HG03196 (cell line): ENCODE results near the gene SNX4.
"Not testable (repeated sequence)": the region's sequence is repeated elsewhere in the genome, so short reads cannot be mapped to it uniquely, and the experiment has no call there.

Experiments
- ATAC-seq: cut with Tn5 transposase; IDR thresholded peaks from one replicate; pipeline ENCODE4 v1.9.1; 2021; ENCODE audit not compliant: unreplicated experiment

SNX4 gene

DNA sequence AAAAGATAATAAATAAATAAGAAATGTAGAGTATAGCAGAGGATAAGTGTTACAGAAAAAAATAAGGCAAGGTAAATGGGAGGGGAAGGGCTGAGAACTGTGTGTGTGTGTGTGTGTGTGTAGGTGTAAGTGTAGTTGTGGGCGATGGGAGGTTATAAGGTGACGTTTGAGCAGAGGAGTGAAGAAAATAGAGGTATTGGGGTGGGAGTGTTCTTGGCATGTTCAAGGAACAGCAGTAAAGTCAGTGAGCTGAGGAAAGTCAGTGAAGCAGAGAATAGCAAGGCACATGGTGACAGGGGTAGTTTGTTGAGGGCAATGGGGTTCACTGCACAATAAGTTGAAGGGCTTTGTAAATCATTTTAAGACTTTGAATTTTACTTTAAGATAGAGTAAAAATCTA is 113.9 kb downstream of the SNX4 start:
- ATAC-seq, result no peak

DNA sequence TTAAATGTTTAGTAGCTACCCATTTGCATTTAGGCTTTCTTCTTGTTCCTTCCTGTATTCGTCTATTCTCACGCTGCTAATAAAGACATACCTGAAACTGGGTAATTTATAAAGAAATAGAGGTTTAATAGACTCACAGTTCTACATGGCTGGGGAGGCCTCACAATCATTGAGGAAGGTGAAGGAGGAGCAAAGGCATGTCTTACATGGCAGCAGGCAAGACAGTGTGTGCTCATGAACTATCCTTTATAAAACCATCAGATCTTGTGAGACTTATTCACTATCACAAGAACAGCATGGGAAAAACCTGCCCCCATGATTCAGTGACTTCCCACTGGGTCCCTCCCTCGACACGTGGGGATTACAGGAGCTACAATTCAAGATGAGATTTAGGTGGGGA is 114.5 kb downstream of the SNX4 start:
- ATAC-seq, result not testable (repeated sequence)

DNA sequence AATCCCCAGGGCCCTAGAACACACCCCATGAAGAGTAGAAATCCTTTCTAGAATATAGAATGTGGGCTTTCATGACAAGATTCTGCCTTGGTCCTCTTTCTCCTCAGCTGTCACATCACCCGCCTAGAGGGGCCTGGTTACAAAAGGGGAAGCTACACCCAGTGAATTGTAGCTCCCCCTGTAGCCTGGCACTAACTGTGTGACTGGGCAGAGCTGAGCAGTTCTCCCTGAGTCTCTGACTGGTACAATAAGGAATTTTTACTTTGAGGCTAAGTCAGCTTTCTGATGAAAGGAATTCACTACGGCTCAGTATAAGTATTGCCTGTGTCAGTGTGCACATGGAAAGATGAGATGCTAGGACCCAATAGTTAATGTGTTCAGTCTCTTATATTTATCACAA is 116.2 kb downstream of the SNX4 start:
- no peak for ATAC-seq

DNA sequence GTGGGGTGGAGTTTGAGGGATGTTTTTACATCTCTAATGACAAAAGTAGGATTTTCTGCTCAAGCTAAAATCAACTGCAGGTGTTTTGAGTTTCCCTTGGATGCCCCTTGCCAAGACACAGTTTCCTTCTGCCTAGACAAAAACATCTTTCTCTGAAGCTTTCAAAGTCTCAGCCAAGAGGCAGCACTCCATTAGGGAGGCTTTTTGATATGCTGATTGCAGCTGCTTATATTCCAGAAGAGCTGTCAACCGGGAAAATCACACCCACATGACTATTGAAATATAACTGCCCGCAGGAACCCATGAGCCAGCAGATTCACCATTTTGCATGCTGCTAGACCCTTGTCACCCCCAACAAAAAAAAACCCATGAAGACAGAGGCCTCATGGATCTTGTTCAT is 117.4 kb downstream of the SNX4 start:
- ATAC-seq, result no peak

DNA sequence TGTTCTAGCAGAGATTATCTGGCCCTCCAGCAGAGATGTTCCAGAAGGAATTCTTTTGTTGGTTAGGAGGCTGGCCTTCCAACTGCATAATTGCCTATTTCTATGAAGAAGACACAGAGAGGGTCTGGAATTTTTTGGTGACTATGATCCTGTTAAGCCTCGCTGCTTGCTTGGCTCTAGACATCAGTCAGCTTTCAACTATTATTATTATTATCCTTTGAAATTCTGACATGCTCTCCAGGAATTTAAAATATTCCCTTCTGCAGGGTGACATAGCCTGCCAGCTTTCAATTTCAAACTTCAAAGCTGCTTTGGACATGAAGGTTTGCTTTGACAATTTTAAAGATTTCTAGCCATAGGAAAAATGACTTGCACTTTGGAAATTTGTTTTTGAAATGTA is 118.6 kb downstream of the SNX4 start:
- no peak for ATAC-seq

DNA sequence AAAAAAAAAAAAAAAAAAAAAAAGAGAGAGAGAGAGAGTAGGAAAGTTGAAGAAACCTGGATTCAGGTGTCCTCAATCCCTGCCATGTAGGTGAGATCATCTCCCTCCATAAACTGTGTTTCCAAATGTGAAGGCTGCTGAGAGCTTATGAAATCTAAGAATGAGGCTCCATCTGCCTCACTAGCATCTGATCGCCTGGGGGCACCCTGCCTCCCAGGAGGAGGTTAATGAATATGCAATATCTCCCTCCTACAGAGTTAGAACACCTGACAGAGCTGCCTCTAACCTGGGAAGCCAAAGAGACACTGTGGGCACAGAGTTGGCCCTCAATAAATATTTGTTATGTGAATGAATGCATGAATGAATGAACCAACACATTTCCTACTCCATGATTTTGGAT is 121.0 kb downstream of the SNX4 start:
- ATAC-seq, result no peak
